Uterus (tissue), 4 donors: ENCODE data around the gene CCDC178. TPM values are rescaled to one million over a fixed set of nuclear protein-coding genes. Genes with fewer than 3 reads are reported as not detected.

Experiments used
- DNase-seq, 2 donors: peaks; one replicate each; pipeline ENCODE4 v3.0.0-alpha.2; 2019 to 2020
- H3K27ac ChIP-seq, 2 donors: fragments of 200-600 bp; sonication (generic); 1 replicate in 1 of 2; 2 replicates in 1 of 2; pipeline ENCODE4 v1.5.1; 2016 to 2018
- H3K27me3 ChIP-seq, 2 donors: fragments of 200-600 bp; sonication (generic); one replicate each; pipeline ENCODE4 v1.5.1; 2018 to 2019; ENCODE audit warnings: control low read depth in 1 of 2
- H3K36me3 ChIP-seq, 2 donors: fragments of 200-600 bp; sonication (generic); one replicate each; pipeline ENCODE4 v1.5.1; 2019; ENCODE audit warnings: control low read depth in 1 of 2
- H3K4me1 ChIP-seq, 2 donors: fragments of 200-600 bp; sonication (generic); one replicate each; pipeline ENCODE4 v1.5.1; 2018 to 2019; ENCODE audit warnings: control low read depth in 1 of 2
- H3K4me3 ChIP-seq, 2 donors: fragments of 200-600 bp; sonication (generic); 1 replicate in 1 of 2; 2 replicates in 1 of 2; pipeline ENCODE4 v1.5.1; 2018 to 2019; ENCODE audit warnings: mild to moderate bottlenecking in 1 of 2
- H3K9me3 ChIP-seq, 2 donors: fragments of 200-600 bp; sonication (generic); one replicate each; pipeline ENCODE4 v1.5.1; 2019; ENCODE audit warnings: control low read depth in 1 of 2
- POLR2A ChIP-seq, 2 donors: fragments of 450-650 bp; IDR thresholded peaks; one replicate each; pipeline ENCODE4 v1.6.1; 2016; ENCODE audit warnings: antibody characterized with exemption in 2 of 2, mild to moderate bottlenecking in 1 of 2, moderate library complexity in 1 of 2
- intact Hi-C: fragments of 100-400 bp; cut with DNase I; formaldehyde crosslinking; loops from one replicate; pipeline ENCODE4 v1.15.1; 2023; ENCODE audit warnings: low total_unique reads
- total RNA-seq, 4 donors: library from RNA; depleted of rRNA in 3 of 4; stranded (reverse); fragments of >200 nt in 3 of 4; gene quantifications; one replicate each; pipeline versions ENCODE4 v1.1.0 to v1.2.4, GENCODE V29; 2014 to 2023
- TF ChIP-seq, protein P1 (sequence below), 4 experiments: fragments of 200-600 bp in 2 of 4; fragments of 450-650 bp in 2 of 4; sonication (generic) in 2 of 4; IDR thresholded peaks; one replicate each; pipeline ENCODE4 v1.5.1; 2016 to 2019; ENCODE audit warnings: antibody characterized with exemption in 4 of 4, mild to moderate bottlenecking in 2 of 4, moderate library complexity in 1 of 4
- donor health status: DM: yes; HTN: yes; CAD: no.

Gene CCDC178, protein sequence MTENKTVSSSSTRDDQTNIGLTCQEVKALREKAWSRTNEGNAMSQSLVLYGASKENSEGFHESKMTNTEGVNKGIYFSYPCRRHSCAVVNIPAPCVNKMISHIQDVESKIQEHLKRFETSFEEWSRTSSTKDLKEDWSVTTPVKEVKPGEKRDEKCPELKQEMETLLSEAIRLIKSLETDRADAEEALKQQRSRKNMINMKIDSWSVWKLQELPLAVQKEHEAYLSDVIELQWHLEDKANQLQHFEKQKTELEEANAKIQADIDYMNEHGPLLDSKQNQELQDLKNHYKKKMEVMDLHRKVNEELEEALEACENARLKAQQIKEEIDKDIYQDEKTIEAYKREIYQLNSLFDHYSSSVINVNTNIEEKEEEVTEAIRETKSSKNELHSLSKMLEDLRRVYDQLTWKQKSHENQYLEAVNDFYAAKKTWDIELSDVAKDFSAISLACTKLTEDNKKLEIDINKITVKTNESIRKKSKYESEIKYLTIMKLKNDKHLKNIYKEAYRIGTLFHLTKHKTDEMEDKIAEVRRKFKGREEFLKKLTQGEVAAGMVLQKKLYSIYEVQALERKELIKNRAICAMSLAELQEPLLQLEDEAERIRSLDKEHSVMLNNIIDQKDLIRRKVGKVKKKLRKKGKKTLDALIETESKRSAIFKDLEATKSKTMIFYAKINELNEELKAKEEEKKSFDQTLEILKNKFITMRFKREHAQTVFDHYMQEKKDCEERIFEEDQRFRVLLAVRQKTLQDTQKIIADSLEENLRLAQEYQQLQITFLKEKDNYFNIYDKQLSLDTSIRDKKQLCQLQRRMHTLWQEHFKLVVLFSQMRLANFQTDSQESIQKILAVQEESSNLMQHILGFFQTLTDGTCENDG
- total RNA-seq = 10 to 100 TPM in 2 of 4 donors, 1 to 10 TPM in 2; 1.0 to 28.7 (median 8.8) TPM

DNA sequence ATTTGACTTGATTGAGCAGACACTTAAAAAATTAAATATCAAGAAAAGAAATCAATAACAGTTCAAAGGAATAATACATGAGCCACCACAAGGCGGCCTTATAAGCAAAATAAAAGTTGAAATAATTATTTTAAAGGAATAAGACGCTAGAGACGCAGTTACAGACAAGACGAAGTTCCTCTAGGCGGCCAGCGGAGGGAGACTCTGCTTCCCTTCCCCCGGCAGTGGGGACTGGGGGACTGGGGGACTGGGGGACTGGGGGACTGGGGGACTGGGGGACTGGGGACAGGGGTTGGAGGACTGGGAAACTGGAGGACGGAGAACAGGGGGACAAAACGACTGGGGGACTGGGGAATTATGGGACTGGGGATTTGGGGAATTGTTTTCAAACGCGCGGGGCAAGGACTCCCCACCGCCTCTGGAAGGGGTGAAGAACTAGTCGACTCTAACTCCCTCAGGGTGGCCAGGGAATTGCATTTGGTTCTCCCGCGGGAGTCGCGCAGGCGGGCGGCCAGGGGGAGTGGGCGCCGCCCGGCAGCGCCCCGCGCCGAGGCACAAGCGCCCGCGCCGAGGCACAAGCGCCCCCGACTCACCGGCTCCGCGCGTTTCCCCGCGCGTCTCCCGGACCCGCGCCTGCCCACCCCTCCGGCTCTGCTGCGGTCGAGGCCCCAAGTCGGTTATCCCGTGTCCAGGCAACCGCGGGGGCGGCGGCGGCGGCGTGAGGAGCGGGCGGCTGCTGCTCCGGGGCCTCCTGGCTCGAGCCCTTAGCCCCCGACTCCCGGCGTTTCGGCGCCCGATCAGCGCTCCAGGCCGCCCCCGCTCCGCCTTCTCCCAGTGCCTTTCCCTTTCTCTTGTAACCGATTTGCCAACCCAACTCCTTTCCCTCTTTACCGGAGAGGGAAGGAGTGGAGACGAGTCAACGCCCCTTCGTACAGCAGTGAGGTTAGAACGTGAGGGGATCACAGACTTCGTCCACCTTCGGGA lies at the start of gene CCDC178:
Gene CCDC178 (minus strand): TSS at position 662 of the 984 bp plus-strand sequence. CDS start 28,633 bp downstream, outside the sequence.
- Histone ChIP-seq H3K4me3 (peak within 1 kb of the TSS; percentile 0 to 58), H3K27me3 (no peaks in the 10 kb centered on the region), H3K4me1 (no peaks in the 10 kb centered on the region), H3K36me3 (no peaks in the 10 kb centered on the region), H3K9me3 (no peaks in the 10 kb centered on the region), H3K27ac (peak within 1 kb of the TSS in 1 of 2 donors; percentile 63)
- TF ChIP-seq POLR2A (IDR thresholded peaks at IDR 0.05) = no peak
- TF ChIP-seq, protein P1, sequence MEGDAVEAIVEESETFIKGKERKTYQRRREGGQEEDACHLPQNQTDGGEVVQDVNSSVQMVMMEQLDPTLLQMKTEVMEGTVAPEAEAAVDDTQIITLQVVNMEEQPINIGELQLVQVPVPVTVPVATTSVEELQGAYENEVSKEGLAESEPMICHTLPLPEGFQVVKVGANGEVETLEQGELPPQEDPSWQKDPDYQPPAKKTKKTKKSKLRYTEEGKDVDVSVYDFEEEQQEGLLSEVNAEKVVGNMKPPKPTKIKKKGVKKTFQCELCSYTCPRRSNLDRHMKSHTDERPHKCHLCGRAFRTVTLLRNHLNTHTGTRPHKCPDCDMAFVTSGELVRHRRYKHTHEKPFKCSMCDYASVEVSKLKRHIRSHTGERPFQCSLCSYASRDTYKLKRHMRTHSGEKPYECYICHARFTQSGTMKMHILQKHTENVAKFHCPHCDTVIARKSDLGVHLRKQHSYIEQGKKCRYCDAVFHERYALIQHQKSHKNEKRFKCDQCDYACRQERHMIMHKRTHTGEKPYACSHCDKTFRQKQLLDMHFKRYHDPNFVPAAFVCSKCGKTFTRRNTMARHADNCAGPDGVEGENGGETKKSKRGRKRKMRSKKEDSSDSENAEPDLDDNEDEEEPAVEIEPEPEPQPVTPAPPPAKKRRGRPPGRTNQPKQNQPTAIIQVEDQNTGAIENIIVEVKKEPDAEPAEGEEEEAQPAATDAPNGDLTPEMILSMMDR (IDR thresholded peaks at IDR 0.05) = peak in 3 of 4 experiments; percentile 22 to 35 (median 24)
- intact Hi-C loops = no loop called here
- peak; percentile 20 for DNase-seq

DNA sequence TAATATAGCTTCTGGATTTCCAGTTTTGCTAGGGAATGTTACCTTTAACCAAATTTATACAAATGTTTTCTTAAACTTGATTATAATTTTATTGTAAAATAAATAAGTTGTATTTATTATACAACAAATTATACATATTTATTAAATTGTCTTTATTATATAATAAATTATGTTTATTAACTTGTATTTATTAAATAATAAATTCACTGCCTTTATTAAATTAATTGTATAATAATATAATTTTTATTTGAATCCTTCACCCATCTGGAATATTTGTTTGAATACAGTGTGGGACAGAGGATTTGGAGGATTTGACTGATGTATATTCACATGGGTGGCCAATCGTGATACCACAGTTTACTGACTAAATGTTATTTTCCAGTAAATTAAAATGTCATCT lies 43.4 kb upstream of the CCDC178 start:
- intact Hi-C loops = no loop called here
- Histone ChIP-seq H3K4me1 (no peaks in the 10 kb centered on the region), H3K4me3 (no peak overlapping the region), H3K27me3 (no peaks in the 10 kb centered on the region), H3K9me3 (no peaks in the 10 kb centered on the region), H3K27ac (no peak overlapping the region), H3K36me3 (no peaks in the 10 kb centered on the region)
- no peak for DNase-seq
- TF ChIP-seq, protein P1 (IDR thresholded peaks at IDR 0.05) = no peak
- TF ChIP-seq POLR2A (IDR thresholded peaks at IDR 0.05) = no peak

DNA sequence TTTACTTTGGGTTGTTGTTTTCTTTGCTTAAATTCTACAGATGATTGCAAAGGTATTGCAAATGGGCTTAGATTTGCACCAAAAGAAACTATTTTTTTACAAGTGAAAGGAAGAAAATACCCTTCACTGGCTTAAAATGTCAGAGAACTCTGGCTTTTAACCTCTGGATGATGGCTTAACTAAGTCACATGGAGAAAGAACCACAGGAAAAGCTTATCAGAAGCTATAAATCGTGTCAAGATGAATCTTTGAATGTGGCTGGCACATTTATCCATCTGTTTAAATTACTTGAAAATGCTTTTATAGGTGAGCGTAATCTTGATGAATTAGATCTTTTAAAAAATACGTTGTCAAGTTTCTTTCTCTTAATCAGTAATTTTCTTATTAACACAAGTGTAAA lies 32.0 kb upstream of the CCDC178 start:
- Histone ChIP-seq H3K9me3 (no peaks in the 10 kb centered on the region), H3K27me3 (no peaks in the 10 kb centered on the region), H3K36me3 (no peaks in the 10 kb centered on the region), H3K4me3 (no peak overlapping the region), H3K27ac (no peak overlapping the region), H3K4me1 (no peaks in the 10 kb centered on the region)
- TF ChIP-seq, protein P1 (IDR thresholded peaks at IDR 0.05) = no peak
- TF ChIP-seq POLR2A (IDR thresholded peaks at IDR 0.05) = no peak
- intact Hi-C loops = no loop called here
- DNase-seq = no peak

DNA sequence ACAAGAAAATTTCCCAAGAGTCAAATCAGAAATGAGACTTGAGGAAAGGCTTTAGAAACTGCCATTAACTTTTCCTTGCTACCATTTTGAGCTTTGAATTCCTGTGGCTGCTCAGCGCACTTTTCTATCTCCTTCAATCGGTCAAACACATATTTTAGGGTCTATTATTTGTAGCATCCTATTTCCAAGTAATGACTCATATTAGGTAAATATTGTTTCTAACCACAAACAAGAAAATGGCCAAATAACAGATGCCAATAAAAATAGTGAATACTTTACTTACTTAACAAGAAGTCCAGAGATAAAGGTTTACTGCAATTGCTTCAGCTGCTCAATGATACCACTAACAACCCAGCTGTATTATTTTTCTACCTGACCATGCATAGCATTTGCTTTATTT lies 29.7 kb upstream of the CCDC178 start:
- H3K4me1 ChIP-seq = no peaks in the 10 kb centered on the region
- no peak overlapping the region for H3K4me3 ChIP-seq
- no peaks in the 10 kb centered on the region for H3K36me3 ChIP-seq
- H3K27me3 ChIP-seq = no peaks in the 10 kb centered on the region
- H3K27ac ChIP-seq = no peak overlapping the region
- intact Hi-C loops = no loop called here
- H3K9me3 ChIP-seq = no peaks in the 10 kb centered on the region
- DNase-seq = no peak
- TF ChIP-seq, protein P1 (IDR thresholded peaks at IDR 0.05) = no peak
- TF ChIP-seq POLR2A (IDR thresholded peaks at IDR 0.05) = no peak
